Measurements from ENCODE around the gene BTG2.
"Not testable (repeated sequence)": the region's sequence is repeated elsewhere in the genome, so short reads cannot be mapped to it uniquely, and the experiment has no call there.

BTG2 gene, protein sequence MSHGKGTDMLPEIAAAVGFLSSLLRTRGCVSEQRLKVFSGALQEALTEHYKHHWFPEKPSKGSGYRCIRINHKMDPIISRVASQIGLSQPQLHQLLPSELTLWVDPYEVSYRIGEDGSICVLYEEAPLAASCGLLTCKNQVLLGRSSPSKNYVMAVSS

GRCh38 chr1:203304919-203305808 lies at the start of gene BTG2:
Gene BTG2 (plus strand): TSS chr1:203305519. CDS start chr1:203305607, 88 bp downstream.
- DNase-seq (ENCODE audit: low read depth in 2 of 2), result peak; percentile 87 to 90

DNA sequence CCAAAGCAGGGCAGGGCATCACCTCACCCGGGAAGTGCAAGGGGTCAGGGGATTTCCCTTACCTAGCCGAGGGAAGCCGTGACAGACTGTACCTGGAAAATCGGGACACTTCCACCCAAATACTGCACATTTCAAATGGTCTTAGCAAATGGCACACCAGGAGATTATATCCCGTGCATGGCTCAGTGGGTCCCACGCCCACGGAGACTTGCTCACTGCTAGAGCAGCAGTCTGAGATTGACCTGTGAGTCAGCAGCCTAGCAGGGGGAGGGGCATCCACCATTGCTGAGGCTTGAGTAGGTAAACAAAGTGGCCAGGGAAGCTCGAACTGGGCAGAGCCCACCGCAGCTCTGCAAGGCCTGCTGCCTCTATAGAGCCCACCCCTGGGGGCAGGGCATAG lies 48.7 kb upstream of the BTG2 start:
- not testable (repeated sequence) for DNase-seq (ENCODE audit: low read depth in 2 of 2)

GRCh38 chr1:203263496-203263895 lies 41.8 kb upstream of the BTG2 start:
- DNase-seq (ENCODE audit: low read depth in 2 of 2), result no peak

GRCh38 chr1:203264052-203264501 lies 41.2 kb upstream of the BTG2 start:
- no peak for DNase-seq (ENCODE audit: low read depth in 2 of 2)

GRCh38 chr1:203265541-203265940 lies 39.8 kb upstream of the BTG2 start:
- no peak for DNase-seq (ENCODE audit: low read depth in 2 of 2)

DNA sequence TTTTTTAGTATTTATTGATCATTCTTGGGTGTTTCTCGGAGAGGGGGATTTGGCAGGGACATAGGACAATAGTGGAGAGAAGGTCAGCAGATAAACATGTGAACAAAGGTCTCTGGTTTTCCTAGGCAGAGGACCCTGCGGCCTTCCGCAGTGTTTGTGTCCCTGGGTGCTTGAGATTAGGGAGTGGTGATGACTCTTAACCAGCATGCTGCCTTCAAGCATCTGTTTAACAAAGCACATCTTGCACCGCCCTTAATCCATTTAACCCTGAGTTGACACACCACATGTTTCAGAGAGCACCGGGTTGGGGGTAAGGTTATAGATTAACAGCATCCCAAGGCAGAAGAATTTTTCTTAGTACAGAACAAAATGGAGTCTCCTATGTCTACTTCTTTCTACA lies 39.2 kb upstream of the BTG2 start:
- DNase-seq (ENCODE audit: low read depth in 2 of 2), result not testable (repeated sequence)

- peak; percentile 62 to 75 for DNase-seq (ENCODE audit: low read depth in 2 of 2)
These were observed 37.9 kb upstream of the BTG2 start for GRCh38 chr1:203267347-203267846.

DNA sequence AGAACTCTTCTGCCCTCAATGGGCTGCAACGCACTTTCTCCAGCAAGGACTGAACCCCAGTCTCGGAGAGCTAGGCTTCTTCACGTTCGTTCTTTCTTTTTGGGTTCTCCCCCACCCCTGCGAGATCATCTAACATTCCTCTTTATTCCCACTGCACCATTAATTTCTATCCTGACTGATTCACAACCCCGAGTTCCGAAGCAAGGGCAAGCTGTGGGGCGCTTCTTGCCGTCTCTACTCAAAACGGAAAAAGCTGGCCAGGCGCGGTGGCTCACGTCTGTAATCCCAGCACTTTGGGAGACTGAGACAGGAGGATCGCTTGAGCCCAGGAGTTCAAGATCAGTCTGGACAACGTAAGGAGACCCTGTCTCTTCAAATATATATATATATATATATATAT lies 37.4 kb upstream of the BTG2 start:
- no peak for DNase-seq (ENCODE audit: low read depth in 2 of 2)

DNA sequence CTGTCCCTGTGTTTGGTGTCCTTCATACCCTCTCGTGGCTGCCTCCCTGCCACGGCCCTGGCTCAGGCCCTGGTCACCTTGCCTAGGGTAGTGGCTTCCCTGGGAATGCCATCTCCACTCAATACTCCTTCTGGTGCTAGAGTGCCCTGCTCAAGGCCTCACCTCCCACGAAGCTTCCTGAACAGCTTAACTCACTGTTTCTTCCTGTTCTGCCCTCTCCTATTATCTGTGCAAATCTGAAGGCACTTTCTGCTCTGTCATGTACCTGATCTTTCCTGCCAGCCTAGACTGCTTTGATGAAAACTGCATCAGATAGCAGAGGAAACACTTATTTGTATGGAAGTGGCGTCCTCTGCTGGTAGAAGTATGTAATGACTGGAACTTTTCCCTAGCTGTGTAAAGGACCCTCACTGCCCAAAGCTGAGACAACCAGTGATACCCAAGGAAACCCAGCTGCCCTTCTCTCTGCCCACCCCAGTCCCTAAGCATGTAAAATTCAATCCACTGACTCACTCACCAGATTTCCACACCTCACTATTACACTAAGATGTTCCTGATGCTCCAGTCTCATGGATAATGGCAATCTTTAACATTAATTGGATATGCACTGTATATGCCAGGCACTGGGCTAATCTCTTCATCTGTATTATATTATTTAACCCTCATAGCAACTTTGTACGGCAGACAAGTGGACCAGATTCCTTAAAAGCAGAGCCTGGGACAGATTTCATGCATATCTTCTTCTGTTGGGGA lies 36.2 kb upstream of the BTG2 start:
- DNase-seq (ENCODE audit: low read depth in 2 of 2), result no peak

DNA sequence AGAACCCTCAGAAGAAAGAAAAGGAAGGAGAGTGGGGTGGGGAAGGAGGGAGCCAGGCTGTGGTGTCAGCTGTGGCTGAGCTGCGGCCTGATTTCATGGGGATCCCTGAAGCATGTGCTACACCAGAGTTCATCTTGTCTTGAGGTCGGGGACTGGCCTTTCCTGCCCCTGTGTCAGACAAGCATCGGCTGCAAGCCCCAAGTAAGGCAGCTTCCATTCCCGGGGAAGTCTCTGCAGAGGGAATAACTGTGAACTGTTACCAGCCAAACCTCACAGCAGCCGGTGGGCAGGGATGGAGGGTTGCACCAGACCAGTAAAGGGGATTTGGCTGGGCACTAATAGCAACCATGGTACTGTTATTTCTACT lies 35.7 kb upstream of the BTG2 start:
- no peak for DNase-seq (ENCODE audit: low read depth in 2 of 2)

DNA sequence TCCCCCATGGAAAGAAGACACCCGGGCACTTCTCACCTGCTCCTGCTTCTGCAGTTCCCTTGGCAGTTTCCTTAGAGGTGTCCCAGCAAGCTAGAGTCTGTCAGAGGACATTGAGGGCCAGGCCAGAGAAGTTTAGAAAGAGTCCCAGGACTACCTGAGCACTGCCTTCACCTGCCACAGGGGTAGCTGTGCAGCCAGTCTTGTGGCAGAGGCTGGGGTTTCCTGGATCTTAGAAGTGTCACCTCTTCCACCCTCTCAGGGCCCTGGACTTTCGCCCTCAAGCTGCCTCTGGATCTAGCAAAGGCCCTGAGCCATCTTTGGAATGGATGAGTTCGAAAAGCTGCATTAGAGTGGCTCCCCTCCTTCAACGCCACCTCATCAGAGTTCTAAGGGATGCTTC lies 34.9 kb upstream of the BTG2 start:
- no peak for DNase-seq (ENCODE audit: low read depth in 2 of 2)

DNA sequence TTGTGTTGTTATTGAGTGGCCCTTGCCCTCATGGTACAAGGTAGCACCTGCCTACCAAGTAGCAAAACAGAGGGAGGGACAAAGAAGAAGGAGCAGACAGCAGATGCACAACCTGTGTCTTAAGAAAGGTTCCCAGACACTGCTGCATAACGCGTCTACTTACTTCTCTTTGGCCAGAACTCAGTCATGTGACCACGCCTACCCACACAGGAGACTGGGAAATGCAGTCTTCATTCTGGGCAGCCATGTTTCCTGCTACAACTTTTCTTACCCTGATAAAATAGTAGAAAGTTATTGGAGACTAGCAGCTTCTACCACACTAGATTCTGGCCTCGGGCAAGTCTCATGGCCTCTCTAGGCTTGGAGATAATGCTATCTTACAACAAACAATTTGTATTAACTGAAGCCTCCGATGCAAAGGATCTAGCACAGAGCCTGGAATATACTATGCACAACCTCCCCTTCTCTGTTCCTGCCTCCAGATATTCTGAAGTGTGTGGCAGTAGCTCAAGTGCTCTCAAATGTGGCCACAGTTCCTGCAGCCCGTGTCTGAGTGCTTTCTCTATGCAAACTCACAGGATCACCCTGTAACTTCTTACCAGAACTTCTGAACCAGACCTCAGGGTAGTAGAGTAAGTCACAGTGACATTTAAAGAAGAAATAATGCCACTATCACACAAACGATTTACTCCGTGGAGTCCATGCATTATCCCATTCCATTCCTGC lies 34.1 kb upstream of the BTG2 start:
- DNase-seq (ENCODE audit: low read depth in 2 of 2), result no peak

- no peak for DNase-seq (ENCODE audit: low read depth in 2 of 2)
These were observed 33.2 kb upstream of the BTG2 start for GRCh38 chr1:203271962-203272632.

GRCh38 chr1:203272633-203273205 lies 32.6 kb upstream of the BTG2 start:
- DNase-seq (ENCODE audit: low read depth in 2 of 2), result no peak

GRCh38 chr1:203273206-203273868 lies 32.0 kb upstream of the BTG2 start:
- peak; percentile 84 to 86 for DNase-seq (ENCODE audit: low read depth in 2 of 2)

DNA sequence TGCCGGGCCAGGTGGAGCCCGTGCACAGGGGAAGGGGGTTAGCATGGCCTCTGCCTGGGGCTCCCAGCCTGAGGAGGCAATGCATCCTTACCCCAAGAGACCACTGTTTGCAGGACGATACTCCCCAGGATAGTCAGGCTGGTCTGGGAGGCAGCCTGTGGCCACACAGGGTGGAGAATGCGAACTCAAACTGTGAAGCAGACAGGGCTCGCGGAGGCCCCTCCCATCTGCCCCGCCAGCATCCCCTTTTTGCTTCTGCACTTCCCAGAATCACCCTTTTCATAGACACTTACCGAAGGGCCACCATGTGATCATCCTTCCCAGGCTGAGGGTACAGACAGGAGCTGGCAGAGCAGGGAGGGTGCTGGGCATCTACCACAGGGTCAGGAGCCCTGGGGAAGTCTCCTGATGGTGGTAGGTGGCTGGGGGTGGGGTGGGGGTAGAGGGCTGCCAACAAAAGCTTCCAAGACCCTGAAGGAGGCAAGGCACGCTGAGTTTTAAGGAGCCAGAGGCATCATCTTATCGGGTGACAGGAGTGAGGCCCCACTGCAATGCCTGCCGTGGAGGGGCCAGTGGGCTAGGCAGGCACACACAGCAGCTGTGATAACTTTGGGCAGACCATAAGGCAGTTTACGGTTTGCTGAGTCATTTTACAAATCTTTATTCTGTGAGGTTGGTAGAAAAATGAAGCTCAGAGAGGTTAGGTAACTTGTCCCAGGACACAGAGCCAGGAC lies 31.3 kb upstream of the BTG2 start:
- DNase-seq (ENCODE audit: low read depth in 2 of 2), result no peak

DNA sequence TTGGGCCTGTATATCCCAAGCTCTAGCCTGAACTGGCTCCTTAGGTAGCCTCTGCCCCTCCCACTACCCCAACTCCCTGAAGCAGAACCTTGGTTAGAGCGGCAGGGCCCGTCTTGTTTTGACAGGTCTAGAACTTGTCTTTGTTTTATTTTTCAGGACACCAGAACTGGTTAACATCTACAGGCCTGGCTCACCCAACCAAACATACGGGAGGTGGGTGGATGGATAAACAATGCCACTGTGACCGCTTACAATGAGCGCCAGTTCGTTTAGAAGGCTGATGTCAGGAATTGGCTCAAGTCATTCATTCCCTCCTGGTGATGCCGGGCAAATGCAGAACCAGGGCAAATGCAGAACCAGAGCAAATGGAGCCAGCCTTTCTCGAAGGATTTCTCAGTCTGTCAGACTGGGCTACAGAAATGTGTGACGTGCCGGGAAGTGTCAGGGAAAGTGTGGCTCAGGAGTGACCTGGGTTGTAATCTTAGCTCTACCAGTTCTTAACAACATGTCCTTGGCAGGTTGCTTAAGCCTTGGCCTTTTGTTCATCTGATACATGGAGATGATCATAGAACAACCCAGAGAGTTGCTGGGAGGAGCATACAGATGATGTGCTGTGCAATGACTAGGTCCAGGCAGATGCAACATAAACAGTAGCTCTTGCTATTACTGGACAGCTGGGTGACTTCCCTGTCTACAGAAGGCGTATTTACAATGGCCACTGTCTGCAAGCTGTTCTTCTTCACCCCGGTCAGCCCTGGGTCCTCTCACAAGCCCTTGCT lies 30.5 kb upstream of the BTG2 start:
- DNase-seq (ENCODE audit: low read depth in 2 of 2), result no peak

- DNase-seq (ENCODE audit: low read depth in 2 of 2), result no peak
These were observed 29.6 kb upstream of the BTG2 start for GRCh38 chr1:203275656-203276272.
